ENCODE measurements around the gene SNRPF.

DNA sequence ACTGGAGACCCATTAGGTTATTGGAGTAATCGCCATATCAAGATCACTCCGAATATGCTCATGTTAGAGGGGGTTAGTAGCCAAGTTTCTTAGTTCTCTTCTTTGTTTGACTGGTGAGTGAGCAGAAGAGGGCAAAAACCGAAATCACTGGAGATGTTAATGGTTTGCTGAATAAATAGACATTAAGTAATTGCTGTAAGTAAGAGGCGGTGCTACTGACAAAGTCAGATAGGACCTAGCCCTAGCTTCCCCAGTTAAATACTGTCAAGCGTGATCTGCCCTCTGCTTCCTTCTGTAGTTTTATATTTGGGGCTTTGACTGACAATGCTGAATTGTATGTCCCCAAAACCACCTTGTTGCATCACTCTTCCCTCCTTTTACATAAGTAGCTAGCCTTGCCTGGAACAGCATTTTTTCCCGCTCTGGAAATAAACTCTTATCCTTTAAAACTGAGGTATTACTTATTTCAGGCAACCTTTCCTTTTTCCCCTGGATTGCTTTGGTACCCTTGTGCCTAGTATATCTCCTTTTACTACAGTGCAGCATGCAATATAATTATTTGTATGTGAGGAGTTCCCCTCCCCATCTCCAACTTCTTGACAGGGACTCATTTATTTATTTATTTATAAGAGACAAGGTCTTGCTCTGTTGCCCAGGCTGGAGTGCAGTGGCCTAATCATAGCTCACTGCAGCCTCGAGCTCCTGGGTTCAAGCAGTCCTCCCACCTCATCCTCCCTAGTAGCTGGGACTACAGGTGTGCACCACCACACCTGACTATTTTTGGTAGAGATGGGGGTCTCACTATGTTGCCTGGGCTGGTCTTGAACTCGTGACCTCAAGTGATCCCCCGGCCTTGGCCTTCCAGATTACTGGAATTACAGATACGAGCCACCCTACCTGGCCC lies 1.4 kb downstream of the SNRPF start:
- TF ChIP-seq NR3C1 (IDR thresholded peaks at IDR 0.05) (no peak), POLR2A (IDR thresholded peaks at IDR 0.05; ENCODE audit: low read length) (no peak), HOXA7 (CRISPR knock-in tag; IDR thresholded peaks at IDR 0.05) (no peak)
- TF ChIP-seq, protein P1, sequence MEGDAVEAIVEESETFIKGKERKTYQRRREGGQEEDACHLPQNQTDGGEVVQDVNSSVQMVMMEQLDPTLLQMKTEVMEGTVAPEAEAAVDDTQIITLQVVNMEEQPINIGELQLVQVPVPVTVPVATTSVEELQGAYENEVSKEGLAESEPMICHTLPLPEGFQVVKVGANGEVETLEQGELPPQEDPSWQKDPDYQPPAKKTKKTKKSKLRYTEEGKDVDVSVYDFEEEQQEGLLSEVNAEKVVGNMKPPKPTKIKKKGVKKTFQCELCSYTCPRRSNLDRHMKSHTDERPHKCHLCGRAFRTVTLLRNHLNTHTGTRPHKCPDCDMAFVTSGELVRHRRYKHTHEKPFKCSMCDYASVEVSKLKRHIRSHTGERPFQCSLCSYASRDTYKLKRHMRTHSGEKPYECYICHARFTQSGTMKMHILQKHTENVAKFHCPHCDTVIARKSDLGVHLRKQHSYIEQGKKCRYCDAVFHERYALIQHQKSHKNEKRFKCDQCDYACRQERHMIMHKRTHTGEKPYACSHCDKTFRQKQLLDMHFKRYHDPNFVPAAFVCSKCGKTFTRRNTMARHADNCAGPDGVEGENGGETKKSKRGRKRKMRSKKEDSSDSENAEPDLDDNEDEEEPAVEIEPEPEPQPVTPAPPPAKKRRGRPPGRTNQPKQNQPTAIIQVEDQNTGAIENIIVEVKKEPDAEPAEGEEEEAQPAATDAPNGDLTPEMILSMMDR (IDR thresholded peaks at IDR 0.05): no peak

Data from A549 (cell line).